HG02970 (cell line): ENCODE measurements around the gene KRT13.

Experiments
- ATAC-seq: cut with Tn5 transposase; IDR thresholded peaks from one replicate; pipeline ENCODE4 v1.9.1; 2021; ENCODE audit warnings: mild to moderate bottlenecking, moderate library complexity, moderate number of reproducible peaks; ENCODE audit not compliant: unreplicated experiment, low FRiP score

KRT13 gene

DNA sequence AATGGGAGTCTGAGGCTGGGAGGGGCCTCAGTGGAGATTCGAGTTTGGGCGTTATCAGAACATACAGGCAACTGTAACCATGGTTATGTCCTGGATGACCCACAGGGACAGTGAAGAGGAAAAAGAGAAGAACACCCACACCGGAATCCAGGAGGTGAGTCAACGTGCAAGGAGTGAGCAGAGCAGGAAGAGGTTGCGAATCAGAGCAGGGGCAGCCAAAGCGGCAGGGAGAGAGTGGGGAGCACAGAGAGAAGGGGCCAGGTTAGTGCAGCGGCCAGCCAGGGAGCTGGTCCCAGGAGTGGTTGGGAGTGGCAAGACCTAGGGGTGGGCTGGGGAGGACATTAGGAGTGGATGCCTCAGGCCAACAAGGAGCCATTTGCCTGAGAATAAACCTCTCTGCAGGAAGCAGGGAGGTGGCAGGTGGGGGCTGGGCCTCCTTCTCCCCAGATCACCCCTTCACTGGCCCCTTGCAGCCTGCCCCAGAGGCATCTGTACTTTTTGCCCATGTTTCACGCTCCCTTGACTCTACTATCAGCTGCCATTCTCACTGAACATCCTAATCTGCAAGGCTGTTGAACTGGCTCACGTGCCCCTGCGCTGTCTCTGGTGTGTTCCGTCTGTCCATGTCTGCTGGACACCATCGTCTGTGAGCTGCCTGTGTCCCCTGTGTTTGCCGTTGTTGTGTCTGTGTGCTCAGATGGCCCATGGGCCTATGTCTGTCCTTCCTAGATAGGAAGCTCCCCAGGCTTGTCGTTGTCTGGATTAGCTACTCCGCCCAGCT, 5.1 kb downstream of the KRT13 start:
- ATAC-seq: no peak

DNA sequence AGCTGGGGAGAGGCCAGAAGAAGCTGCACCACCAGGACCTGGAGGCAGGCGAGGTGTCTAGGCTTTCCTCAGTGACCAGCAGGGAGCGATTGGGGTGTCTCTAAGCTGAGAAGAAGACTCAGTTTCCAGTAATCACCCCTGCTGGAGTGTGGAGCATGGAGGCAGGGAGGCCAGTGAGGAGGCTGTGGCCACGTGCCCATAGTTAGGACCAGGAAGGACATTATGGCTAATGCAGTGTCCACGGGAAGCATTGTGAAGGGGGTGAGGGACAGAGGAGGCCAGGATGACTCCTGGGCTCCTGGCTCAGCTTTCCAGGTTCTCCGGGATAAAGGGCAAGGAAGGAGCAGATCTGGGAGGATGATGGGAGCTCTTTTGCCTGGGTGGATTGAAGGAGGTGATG, 5.7 kb downstream of the KRT13 start:
- no peak for ATAC-seq

DNA sequence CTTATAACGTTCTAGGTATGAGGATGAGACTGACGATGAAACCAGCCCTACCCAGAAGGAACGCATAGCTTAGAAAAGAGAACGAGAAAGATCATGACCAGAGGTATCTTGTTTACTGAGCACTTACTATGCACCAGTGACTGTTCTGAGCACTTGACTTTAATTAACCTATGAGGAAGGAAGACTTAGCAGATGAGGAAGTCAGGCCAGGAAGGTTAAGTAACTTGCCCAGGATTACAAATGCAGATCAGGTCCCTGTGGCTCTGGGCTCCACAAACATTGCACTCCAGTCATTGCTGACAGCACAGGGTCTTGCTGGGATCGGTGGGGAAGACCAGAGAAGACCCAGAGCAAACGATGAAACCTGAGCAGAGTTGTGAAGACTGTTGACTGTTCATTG, 7.1 kb downstream of the KRT13 start:
- ATAC-seq: no peak

DNA sequence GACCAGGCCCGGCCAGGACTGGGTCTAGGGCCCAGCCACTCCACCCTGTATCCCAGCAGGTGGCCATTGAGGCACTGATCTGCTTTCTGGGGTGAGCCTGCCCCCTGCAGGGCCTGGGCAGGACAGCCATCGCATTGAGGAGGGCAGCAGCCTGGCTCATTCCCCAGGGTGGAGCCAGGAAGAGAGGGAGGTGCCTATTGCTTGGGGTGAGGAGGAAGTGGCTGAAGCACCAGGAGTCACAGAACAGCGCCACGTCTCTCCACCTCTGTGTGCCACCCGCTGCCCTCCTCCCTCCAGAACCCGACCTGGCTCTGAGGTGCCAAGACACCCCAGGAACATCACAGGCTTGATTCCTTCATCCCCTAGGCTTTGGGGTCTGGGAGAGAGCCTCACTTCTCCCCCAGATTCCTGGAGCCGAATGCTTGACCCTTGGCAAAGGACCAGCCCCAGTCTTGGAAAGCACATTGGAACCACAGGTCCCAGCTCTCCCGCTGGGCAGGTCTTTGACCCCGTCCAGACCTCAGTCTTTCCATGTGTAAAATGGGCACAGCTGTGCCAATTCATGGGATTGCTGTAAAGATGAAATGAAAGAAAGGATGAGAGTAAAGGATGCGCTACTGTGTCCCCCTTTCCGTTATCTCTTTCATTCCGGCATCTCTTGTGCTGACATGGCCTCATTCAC, 8.5 kb downstream of the KRT13 start:
- no peak for ATAC-seq

DNA sequence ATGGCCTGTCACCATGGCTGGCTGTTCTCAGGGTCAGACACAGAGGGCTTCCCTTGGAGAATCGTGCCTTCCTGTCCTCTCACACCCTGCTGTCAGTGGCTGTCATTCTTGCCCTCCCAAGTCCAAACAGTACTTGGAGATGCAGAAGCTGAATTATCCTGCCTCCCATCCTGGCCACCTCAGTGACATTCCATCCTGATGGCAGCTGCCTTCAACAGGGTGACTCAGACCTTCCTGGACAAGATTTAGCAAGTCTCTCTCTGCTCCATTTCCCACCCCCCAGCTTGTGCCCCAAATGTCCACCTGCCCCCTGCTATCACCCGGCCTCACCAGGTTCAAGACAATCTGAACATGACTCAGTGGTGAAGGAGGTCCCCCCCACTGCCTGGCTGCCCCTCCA, 10.9 kb downstream of the KRT13 start:
- ATAC-seq: no peak

DNA sequence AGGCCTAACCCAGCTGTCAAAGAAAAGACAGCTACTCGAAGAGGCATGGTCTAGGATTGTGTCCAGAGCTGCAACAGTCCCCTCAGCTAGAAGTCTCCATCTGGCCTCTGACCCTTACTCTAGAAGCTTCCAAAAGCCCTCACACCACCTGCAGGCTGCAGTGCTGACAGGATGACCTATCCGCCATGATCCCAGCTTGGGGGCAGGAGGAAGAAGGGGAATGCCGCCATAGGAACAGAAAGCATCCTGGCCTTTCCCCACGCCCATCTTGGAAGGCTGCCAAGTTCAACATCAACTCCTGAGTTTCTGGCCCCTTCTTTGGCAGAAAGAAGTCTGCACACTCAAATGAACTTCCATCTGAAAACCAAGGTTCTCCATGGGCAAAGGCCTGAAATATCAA, 12.6 kb downstream of the KRT13 start:
- ATAC-seq: no peak

DNA sequence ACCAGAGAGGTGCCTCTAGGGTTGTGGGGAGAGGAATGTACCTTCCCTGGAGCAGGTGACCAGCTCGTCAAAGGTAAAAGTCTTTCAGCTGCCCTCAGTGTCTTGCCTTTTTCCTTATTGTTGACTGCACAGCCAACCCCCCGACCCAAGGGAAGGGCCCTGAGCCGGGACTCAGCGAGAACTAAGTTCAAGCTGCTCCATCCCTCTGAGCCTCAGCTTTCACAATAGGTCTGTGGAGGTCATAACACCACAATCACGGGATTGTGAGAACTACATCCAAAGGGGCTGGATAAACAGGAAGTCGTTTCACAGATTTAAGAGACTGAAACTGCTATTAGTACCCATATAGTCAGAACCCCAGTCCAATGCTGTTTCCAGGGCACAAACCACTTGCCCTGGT, 13.1 kb downstream of the KRT13 start:
- no peak for ATAC-seq

DNA sequence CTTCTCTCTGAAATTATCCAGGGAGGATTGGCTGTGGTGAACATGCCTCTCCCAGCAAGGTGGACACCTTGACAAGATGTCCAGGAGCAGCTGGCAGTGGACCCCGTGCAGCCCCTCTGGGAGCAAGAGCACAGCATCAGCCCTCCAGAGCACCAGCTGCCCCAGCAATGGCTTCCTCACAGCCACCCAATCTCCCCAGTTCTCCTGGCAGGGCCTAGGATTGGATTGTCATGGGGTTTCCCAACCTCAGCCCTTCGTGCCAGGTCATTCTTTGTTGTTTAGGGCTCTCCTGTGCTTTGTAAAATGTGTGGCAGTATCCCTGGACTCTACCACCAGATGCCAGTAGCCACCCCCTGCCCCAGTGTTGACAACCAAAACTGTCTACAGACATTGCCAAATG, 13.9 kb downstream of the KRT13 start:
- ATAC-seq: no peak

DNA sequence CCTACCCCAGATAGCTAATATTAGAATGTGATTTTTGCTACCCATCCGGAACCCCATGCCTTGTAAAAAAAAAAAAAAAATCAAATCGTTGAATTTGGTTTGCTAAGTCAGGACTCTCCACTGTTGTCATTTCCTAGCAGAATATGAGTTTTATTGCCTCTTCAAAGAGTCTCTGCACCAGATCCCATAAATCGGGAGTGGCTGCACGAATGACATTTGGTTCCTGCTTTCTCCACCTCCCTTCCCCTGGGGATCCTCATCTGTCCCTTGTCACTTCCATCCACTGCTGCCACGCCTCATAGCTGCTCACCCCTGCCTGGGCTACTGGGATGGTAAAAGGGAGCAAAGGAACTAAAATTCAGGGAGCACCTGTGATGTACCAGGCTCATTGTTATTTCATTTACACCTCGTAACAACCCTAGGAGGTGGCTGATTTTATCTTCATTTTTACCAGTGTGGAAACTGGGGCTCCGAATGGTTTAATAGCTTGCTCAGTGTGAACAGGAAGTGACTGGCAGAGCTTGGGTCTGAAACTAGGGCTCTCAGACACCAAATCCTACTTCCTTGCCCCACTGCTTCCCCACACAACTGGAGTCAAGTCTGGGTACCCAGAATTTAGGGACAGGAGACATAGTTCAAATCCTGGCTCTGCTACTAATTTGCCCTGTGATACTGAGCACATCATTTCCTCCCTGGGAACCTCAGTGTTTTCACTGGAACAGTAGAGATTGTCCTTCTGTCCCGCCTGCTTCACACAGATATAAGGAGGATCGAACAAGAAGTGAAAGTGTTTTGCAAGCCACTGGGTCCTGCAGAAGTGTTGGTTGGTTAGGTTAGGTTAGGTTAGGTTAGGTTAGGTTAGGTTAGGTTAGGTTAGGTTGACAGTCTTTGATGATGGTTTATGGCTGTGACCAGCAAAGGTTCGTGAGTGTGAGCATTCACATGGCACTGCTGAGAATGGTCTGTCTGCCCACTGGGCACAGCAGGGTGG, 15.1 kb downstream of the KRT13 start:
- ATAC-seq: no peak

DNA sequence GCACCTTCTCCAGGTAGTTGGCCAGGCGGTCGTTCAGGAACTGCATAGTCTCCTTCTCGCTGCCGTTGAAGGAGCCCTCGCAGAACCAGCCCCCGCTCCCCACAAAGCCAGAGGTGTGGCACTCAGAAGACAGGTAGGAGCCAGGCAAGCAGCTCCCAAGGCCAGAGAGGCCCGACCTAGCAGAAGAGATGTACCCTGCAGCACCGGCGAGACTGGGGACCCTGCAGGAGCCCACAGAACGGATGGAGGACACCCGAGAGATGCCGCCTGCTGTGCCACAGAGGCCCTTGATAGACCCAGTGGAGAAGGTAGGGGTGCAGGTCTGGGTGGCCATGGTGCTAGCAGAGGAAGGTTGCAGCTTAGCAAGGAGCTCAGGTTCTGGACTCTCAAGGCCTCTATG, 15.9 kb downstream of the KRT13 start, which contains the start of gene KRT36:
Gene KRT36 (minus strand): TSS at position 380 of the 400 bp plus-strand sequence. CDS start 46 bp downstream, at position 334.
- ATAC-seq: no peak

DNA sequence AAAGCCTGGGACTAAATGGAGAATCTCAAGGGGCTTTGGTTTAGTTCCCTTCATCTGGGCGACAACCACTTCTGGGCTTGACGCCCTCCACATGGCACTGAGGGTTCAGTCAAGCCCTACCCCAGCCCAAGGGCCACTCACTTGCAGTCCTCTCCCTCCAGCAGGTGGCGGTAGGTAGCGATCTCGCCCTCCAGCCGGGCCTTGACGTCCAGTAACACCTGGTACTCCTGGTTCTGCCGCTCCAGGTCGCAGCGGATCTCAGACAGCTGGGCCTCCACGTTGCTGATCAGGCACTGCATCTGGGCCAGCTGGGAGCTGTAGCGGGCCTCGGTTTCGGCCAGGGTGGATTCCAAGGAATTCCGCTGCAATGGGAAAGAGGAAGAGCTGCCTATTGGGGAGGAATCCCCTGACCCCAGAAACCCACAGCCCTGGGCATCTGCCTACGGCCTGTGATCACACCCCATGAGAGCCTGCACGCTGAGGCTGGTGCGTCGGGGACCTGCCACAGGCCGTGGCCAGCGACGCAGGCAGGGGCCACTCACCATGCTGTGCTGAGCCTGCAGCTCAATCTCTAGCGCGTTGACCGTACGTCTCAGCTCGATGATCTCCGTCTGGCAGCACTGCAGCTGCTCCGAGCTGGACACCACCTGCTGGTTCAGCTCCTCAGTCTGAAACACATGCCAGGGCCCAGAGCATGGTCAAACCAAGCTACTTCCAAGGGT, 18.4 kb downstream of the KRT13 start:
- no peak for ATAC-seq

DNA sequence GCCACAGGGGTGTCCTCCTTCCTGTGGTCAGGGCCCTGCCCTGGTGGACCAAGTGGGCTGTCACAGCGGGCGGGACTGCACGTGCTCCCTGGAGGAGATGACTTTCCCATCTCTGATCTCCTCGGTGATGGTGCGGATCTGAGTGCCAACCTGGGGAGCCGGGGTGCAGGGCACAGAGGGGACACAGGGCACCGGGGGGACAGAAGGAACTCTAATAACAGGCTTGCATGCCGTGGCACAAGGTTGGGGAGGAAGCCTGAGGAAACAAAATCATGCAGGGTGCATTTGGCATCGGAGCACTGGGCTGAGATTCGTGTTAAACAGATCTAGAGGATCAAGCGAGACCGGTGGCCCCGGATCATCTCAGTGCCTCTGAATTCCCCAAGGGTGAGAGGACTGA, 19.1 kb downstream of the KRT13 start:
- no peak for ATAC-seq

DNA sequence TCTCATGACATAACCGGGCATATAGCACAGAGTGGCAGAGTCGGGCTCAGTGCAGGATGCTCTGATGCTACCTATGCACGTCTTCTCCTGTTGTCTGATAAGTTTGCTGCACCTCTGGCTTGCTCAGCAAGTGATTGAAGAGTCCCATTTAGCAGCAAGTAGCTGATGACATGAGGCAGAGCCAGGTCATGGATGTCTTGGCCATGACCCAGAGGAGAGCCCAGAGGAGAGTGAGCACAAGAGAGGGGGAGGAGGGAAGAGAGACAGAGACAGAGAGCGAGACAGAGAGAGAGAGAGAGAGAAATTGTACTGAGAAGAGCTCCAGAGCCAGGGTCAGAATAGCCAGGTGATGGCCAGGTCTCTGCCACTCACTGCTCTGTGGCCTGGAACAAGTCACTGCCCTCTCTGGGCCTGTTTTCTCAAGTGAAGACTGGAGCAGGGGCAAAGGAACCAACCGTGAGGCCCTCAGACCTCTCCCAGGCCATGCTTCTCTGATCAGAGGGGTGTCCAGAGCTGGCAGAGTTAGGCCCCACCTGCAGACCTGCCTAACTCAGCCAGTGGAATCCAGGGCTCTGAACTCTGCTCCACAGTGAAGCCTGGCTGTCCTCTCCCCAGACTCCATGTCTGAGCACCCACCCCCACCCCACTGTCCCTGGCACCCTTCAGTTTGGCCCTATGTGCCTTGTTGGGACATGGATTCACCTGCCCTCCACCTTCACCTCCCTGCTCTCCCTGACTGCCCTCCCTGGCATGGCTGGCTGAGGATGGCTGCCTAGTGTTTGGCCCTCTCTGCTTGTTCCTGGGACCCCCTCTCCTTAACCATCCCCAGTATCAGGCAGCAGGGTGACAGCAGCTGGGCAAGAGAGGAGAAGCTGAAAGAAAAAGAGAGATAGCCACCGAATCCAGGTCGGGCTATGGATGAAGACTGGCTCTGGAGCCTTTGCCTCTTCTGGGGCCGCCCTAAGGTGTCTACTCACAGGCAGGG, 20.2 kb downstream of the KRT13 start:
- ATAC-seq: no peak

DNA sequence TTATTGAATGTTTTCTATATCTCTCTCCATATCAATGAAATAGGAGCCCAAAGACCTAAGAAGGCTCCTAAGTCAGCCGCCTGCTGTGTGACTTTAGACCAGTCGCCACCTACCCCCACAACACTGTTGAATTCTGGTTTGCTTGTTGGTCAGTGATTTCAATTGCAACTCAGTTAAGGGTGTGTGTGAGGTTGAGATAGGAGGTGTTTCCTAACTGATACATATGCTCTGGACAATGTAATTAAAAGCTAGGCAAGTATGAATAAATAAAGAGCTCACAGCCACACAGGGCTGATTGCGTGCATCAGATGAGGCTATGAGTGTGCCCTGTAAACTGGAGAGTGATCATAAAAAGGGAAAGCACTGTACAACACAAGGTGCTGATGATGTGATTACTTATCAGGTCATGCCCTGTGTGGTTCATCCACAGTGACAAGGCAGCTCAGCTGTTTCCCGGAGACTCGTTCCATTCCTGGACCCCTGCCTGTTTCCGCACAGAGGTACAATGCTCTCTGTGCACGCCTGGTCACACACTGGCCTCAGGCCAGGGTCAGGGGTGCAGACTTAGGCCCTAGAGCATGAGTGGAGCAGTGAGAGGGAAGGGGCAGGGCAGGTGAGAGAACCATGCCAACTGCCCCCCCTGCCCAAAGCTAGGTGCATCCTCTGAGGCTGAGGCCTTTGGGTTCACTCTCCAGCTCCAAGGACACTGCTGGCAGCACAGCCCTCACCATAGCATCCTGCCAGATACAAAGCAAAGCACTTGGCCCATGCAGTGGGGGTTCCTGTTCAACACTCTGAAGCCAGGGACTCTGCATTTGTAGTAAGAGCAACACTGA, 21.2 kb downstream of the KRT13 start:
- ATAC-seq: no peak

DNA sequence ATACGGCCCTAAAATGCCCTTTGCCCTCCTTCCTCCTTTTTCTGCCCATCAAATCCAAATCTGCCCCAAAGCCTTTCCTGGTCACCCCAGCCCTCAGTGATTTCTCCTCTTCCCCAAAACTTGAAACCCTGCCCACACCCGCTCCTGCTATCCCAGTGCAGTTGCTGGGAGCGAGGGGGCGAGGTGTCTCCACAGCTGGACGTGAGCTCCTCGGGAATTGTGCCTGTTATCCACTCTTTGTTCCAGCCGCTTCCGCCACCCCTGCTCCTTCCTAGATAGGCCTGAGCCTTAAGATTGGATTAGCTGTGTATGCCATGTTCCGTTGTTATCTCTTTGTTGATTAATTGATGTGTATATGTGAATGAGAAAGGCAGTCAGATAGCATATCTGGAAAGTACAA, 21.9 kb downstream of the KRT13 start:
- ATAC-seq: no peak

DNA sequence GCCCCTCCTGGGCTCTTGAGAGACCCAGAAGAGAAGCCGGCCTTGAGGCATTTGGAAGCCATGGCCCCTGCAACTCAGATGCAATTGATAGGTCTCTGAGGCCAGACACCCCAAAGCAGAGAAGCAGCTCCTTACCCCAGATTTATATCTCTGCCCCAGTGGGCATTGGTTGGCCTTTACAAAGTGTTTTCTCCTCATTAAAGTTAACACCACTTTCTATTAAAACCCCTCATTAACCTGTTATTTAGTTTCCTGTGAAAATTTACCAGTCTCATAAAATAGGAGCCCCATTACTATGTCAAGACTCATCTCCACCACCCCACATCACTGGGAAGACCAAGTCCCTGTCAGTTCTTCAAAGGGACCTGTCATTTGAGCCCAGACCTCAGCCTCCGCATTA, 24.4 kb downstream of the KRT13 start, which contains the start of gene KRT35:
Gene KRT35 (minus strand): TSS at position 116 of the 400 bp plus-strand sequence. CDS start 54 bp downstream, at position 62.
- ATAC-seq: no peak

DNA sequence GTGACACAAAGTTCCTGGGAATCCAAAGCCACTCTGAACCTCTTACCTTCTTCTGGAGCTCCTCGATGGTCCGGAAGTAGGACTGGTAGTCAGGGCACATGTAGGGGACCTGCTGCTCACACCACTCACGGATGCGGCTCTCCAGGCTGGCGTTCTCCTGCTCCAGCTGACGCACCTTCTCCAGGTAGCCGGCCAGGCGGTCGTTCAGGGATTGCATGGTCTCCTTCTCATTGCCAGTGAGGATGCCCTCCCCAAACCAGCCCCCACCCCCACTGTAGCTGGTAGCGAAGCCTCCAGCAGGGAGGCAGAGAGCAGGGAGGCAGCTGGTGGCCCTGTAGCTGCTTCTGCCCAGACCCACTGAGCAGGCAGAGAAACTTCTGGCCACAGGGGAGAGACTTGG, 24.8 kb downstream of the KRT13 start:
- no peak for ATAC-seq

DNA sequence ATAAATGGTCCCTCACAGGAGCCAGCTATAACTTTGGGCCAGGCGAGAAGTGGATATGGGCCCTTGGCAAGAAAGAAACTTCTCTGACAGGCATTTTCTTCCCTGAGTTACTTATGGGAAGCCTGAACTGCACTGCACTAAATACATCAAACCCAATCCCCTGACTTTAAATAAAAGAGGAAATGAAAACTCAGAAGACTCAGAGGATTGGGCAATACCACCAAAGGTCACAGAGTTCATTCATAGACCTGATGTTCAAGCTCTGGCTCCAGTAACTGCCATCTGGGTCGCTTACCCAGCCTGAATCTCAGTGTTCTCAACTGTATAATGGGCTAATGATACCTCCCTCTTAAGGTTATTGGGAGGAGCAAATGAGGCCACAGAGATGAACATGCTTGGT, 25.3 kb downstream of the KRT13 start:
- no peak for ATAC-seq
